ENCODE data around the gene AIP.
"Not testable (repeated sequence)": the region's sequence is repeated elsewhere in the genome, so short reads cannot be mapped to it uniquely, and the experiment has no call there.

Gene AIP

DNA sequence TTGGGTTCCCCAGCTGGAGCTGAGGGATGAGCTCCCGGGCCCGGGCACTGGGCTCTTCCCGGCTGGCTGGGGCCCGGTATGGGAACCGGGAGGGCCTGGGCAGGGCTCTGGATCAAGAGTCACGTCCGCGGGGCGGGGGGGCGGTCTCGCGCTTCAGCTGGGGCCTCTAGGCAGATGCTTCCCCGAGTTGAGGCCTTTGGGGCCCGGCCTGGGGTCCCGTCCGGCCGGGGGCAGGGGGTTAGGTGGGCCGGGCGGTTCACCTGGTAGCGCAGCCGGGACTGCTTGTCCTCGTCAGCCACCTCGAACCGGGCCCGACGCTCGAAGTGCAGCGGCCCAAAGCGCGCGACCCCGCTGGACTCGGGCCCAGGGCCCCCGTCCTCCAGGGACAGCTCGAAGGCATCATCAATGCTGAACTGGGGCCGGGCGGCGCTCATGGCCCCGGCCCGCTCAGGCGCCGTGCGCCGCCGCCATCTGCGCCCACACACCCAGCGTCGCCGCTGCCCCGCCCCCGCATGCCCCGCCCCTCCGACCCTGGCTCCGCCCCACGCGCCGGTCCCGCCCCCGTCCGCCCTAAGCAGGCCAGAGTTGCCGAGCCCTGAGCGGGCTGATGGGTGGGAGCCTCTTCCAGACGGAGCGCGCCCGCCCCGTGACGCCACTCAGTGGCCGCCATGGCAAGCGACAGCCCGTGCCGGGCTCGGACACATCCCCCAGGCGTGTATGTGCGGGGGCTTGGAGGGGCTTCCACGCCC is 13.9 kb upstream of the AIP start, which contains the start of gene TMEM134:
TMEM134 (minus strand) TSS at position 493 of the 749 bp plus-strand sequence; CDS start at position 434, 59 bp downstream.
- DNase-seq (ENCODE audit: low read depth), result peak; percentile 90

DNA sequence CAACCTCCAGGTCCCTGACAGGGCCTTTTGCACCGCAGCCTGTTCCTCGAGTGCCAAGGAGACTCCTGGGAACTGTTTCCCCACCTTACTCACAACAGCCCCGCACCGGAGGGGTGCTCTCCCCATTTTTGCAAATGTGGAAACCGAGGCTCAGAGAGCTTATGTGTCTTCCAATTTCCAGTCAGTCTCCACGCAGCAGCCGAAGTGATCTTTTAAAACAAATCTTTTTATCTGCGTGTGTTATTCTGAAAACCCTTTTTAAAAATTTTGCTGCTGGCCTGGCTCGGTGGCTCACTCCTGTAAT is 13.4 kb upstream of the AIP start:
- DNase-seq (ENCODE audit: low read depth), result no peak

DNA sequence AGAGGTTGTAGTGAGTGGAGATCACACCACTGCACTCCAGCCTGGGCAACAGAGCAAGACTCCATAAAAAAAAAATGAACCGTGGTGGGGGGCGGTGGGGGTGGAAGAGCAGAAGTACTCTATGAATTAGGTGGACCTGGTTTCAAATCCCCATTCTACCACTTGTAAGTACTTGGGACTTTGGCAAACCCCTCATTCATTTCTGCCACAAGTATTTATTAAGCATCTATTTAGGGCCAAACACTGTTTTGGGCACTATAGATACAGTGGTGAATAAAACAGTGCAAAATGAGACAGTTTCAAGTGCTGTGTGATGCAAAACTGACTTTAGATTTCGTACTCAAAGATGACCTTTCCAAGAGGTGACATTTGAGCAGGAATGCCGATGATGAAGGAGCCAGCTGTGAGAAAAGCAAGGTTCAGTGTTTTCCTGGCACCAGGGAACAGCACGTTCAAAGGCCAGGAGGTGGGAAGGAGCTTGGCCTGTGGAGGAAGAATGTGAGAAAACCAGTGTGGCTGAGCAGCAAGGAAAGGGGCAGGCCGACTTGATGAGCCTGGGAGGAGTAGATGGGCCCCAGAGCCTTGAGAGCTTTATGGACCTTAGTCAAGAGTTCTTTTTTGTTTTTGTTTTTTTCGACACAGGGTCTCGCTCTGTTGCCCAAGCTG is 12.4 kb upstream of the AIP start:
- DNase-seq (ENCODE audit: low read depth), result no peak

DNA sequence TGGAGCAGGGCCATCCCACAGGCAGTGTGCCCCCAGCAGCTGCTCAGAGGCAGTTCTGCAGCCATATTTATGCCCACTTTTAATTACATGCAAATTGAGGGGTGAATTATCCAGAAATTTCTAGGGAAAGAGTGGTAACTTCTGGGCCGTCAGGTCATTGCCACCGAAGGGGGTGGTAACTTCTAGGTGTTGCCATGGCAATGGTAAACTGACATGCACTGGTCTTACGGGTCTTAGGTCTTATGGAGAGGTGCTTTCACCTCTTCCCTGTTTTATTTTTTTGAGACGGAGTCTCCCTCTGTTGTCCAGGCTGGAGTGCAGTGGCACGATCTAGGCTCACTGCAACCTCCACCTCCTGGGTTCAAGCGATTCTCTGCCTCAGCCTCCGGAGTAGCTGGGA is 9.9 kb upstream of the AIP start:
- DNase-seq (ENCODE audit: low read depth), result no peak

DNA sequence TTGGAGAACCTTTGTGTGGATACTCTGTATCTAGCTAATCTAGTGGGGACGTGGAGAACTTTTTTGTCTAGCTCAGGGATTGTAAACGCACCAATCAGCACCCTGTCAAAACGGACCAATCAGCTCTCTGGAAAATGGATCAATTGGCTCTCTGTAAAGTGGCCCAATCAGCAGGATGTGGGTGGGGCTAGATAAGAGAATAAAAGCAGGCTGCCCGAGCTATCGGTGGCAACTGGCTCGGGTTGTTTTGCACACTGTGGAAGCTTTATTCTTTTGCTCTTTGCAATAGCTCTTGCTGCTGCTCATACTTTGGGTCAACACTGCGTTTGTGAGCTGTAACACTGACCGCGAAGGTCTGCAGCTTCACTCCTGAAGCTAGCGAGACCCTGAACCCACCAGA is 6.1 kb upstream of the AIP start:
- not testable (repeated sequence) for DNase-seq (ENCODE audit: low read depth)

DNA sequence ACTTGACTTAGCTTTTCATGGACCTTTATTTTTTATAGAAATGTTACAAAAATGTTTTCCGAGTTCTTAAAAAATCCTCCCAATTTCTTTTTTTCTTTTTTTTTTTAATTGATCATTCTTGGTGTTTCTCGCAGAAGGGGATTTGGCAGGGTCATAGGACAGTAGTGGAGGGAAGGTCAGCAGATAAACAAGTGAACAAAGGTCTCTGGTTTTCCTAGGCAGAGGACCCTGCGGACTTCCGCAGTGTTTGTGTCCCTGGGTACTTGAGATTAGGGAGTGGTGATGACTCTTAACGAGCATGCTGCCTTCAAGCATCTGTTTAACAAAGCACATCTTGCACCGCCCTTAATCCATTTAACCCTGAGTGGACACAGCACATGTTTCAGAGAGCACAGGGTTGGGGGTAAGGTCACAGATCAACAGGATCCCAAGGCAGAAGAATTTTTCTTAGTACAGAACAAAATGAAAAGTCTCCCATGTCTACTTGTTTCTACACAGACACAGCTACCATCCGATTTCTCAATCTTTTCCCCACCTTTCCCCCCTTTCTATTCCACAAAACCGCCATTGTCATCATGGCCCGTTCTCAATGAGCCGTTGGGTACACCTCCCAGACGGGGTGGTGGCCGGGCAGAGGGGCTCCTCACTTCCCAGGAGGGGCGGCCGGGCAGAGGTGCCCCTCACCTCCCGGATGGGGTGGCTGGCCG is 5.3 kb upstream of the AIP start:
- not testable (repeated sequence) for DNase-seq (ENCODE audit: low read depth)

DNA sequence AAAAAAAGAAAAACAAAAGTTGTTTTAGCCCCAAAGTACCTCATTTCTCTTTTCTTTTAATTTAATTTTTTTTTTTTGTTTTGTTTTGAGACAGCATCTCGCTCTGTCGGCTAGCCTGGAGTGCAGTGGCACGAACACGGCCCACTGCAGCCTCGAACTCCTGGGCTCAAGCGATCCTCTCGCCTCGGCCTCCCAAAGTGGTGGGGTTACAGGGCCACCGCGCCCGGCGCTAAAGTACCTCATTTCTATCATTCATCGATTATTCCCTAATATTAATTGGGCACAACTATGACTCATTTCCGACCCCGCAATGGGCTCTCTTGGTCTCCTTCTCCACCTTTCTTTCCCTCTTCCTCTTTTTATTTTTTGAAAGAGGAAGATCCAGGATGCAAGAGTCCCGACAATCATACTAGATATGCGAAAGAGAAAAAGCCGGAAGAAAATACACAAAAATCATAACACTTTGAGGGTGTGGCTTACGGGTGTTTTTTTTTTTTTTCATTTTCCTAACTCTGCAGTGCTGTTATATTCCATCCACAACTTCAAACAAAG is 475 bp upstream of the AIP start:
- no peak for DNase-seq (ENCODE audit: low read depth)

DNA sequence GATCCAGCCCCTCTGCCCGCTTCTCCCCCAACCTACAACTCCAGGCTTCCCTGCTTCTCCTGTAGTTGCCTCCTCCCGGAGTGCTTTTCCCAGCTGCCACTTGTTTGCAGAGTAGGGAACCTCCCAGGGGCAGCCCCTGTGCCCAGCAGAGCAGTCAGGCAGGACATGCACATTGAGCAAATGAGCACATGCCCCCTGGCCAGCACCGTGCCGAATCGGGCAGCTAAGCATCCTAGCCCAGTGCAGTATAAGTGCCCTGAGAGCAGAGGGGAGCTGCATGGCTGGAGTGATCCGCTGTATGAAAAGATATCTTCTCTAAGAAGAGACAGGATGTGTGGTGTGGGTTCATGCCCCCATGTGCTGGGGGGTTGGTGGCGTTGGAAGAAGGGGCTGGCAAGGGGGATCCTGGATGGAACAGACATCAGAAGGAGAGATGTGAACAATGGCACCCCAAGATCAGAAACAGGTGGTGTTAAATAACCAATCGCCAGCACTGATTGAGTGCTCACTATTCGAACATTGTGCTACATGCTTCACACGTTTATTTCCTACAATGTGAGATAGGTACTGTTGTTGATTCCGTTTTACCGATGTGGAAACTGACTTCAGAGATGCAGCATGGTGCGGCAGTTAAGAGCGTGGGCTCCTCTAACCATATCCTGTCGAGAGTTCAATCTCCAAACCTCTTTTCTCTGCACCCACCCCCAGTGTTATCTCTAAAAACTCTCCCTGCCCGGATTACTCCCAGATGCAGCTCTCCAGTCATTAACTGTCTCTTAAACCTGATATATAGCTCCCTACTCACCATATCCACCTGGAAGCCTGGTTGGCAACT is 1.2 kb downstream of the AIP start:
- peak; percentile 23 for DNase-seq (ENCODE audit: low read depth)

DNA sequence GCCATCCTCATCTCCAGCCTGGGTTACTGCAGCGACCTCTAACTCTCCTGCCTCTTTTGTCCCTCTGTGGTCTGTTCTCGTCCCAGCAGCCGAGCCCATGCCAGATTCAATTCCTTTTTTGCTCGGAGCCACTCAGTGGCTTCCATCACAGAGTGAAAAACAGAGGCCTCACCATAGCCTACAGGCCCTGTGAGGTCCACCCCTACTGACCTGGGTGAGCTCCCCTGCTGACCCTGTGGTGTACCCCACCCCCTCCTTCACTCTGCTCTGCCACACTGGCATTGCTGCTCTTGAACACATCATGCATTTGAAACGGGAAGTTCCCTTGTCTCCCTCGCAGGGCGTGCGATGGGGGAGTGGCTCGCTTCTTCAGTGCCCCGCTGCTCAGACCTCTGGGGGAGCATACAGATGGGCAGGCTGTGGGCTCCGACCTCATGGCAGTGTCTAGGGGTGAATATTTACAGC is 2.1 kb downstream of the AIP start:
- peak; percentile 43 for DNase-seq (ENCODE audit: low read depth)

DNA sequence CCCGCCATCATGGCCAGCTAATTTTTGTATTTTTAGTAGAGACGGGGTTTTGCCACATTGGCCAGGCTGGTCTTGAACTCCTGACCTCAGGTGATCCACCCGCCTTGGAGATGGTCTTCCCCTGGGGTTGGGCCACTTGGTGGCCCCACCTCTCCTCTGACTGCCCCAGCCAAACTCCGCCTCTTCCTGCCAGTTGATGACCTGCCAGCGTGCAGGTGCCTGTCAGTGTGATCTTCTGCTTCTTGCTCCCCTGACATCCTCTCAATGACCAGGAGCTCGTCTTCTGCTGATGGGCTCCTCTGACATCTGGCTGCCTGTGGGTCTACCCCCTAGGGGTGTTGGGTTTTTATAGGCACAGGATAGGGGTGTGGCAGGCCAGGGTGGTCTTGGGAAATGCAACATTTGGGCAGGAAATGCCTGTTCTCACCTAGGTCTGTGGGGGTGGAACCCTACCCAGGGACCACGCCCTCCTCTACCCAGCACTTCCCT is 3.1 kb downstream of the AIP start:
- DNase-seq (ENCODE audit: low read depth), result not testable (repeated sequence)

DNA sequence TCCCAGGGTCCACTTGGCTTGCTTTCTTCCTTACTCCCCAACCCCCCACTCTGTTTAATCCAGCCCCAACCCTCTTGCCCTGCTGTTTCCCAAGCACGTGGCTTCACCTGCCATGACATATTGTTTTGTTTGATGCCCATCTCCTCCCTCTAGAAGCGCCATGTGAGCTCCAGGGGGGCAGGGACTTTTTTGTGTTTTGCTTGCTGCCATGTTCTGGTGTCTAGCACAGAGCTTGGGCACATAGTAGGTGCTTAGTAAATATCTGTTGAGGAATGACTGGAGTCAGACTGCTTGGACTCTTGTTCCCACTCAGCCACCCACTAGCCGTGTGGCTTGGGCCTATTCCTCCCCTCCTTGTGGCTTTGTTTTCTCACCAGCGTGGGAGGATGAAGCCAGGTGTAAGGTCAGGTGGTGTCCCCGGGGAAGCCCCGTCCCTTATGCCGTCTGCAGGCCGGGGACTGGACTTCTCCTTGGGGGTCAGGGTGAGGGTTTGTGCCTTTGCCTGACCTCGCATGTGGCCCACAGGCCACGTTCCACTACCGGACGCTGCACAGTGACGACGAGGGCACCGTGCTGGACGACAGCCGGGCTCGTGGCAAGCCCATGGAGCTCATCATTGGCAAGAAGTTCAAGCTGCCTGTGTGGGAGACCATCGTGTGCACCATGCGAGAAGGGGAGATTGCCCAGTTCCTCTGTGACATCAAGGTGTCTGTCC is 3.8 kb downstream of the AIP start:
- DNase-seq (ENCODE audit: low read depth), result no peak

DNA sequence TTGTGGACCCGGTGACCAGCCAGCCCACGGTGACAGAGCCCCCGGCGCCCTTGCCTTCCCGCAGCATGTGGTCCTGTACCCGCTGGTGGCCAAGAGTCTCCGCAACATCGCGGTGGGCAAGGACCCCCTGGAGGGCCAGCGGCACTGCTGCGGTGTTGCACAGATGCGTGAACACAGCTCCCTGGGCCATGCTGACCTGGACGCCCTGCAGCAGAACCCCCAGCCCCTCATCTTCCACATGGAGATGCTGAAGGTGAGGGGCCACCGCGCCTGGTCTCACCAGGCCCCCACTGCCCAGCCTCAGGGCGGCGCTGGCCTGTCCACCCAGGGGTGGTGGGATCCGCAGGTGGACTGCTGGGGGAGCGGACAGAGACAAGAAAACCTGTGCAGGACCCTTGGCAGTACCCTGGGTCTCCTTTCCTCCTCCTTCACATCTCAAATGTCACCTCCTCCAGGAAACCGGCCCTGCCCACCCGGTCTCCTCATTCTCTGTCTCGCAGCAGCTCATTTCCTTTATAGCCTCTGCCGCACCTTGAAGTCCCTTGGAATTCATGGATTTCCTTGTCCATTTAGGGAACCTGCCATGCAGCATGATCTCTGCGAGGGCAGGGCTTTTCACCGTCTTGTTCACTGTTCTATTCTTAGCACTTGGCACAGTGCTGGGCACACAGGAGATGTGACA is 6.5 kb downstream of the AIP start:
- no peak for DNase-seq (ENCODE audit: low read depth)

DNA sequence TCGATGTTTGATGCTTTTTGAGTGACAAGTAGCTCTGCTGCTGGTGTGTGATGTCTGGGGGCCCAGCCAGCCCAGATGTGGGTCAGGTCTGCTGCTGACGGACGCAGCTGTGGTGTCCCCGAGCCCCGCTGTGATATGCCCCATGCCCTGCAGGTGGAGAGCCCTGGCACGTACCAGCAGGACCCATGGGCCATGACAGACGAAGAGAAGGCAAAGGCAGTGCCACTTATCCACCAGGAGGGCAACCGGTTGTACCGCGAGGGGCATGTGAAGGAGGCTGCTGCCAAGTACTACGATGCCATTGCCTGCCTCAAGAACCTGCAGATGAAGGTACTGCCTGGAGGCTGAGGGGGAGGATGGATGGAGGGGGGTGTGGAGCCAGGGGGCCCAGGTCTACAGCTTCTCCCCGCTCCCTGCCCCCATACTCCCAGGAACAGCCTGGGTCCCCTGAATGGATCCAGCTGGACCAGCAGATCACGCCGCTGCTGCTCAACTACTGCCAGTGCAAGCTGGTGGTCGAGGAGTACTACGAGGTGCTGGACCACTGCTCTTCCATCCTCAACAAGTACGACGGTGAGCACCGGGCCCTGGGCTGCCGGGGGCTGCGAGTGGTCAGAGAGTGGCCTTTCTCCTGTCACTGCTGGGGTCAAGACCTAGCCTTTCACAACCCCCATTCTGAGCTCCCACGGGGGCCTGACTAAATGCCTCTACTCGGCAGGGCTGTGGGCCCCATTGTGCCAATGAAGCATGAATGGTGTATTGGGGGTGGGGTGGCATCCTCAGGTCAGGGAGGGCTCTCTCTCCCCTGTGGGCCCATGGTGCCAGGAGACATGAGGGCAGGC is 7.3 kb downstream of the AIP start:
- no peak for DNase-seq (ENCODE audit: low read depth)

DNA sequence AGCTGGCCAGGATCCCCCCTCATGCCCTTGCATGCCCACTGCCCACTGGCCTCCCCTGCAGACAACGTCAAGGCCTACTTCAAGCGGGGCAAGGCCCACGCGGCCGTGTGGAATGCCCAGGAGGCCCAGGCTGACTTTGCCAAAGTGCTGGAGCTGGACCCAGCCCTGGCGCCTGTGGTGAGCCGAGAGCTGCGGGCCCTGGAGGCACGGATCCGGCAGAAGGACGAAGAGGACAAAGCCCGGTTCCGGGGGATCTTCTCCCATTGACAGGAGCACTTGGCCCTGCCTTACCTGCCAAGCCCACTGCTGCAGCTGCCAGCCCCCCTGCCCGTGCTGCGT is 7.9 kb downstream of the AIP start:
- no peak for DNase-seq (ENCODE audit: low read depth)

DNA sequence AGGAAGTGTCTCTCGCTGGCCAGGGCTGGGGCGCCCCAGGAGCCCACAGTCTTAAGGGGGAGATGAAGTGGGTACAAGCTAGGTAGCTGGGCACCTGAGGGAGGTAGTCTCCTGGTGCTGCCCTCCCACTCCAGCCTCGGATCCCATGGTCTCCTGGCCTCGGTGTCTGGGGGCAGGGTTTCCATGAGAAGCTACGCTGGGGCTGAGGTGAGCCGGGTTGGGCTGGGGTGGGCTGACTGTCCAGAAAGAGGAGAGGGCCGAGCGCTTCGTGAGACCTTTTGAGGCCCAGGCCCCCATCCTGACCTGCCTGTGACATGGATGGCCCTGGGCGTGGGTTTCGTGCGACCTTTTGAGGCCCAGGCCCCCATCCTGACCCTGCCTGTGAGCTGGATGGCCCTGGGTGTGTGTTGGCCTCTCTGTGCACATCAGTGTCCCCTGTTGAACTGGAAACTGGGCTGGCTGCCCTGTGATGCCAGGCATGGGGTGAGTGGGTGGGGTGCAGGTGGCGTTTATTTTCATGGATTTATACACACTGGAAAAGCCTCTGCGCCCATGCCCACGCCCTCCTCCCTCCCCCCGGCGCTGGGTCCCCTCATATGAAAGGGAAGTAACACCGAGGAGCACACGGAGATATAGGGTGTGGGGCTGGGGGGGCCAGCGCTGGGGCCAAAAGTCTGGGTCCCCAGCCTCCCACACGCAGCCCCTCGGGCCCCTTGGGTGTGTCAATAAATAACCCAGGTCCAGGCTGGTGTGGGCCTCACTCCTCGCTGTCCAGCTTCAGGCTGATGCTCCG is 8.6 kb downstream of the AIP start:
- DNase-seq (ENCODE audit: low read depth), result no peak

DNA sequence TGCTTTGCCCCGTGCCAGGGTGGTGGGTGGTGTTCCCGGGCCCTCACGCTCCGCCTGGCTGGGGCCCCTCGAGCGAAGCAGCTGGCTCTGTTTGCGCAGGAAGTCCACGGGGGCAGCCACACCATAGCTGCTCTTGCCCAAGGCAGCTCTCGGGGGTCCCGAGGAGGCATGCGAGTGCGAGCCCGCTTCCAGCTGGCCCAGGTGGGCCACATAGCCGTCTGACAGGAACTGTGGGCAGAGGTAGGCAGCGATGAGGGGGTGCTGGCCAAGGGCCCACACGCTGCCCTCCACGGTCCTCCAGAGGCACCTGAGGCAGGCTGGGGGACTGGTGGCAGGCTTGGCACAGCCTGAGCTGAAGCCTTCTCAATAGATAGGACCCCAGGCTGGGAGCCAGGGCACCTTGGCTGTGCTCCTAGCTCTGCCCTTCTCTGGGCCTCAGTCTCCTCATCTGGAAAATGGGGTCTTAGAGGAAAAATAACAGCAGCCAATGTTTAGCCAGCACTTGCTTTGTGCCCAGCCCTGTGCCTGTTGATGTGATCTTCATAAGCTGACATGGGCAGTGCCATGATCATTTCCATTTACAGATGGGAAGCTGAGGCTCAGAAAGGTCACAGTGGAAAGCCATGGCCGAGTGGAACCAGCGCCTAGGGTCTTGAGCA is 9.4 kb downstream of the AIP start:
- no peak for DNase-seq (ENCODE audit: low read depth)

DNA sequence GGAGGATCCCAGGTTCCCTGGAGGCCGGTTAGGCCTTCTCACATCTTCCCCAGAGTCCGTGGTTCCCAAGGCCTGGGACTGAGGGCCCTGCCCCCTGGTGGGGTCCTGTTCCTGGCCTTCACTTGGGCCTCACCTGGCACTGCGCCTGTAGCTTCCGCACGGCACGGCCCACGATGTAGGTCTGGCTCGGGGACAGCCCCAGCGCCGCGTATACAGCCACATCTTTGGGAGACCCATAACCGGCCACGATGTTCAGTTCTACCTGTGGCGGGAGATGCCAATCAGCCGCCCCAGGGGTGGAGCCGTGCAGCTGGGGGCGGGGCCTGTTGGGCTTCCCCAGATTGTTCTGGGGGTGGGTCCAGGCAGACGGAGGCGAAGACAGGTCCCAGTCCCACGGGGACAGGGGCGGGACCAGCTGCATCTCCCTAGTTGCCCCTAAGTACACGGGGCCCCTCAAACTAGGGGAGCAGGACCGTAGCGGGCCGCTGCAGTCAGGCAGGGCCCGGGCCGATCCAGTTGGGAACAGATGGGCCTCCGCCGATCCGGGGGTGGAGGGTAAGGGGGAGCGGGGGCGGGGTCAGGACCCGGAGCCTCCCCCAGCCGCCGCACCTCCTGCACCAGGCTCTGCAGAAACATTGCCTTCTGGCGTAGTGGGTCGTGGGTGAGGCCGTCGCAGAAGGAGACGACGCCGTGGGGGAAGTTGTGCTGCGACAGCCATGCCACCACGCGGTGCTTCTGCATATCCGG is 10.1 kb downstream of the AIP start:
- DNase-seq (ENCODE audit: low read depth), result no peak

Measured in activated gamma-delta T cell treated with anti-CD3 and anti-CD28 coated beads, Interleukin-2, amount 50 U/mL, for 16 hours (primary cell).